ENCODE measurements around the gene FHIP1B. TPM values are rescaled to one million over a fixed set of nuclear protein-coding genes. Genes with fewer than 3 reads are reported as not detected.
"Not testable (repeated sequence)": the region's sequence is repeated elsewhere in the genome, so short reads cannot be mapped to it uniquely, and the experiment has no call there.

FHIP1B gene
- polyA plus RNA-seq (ENCODE audit: insufficient read length in 4 of 4): 10 to 100 TPM; 37.7 to 76.2 (median 56.7) TPM

- DNase-seq (ENCODE audit: low read depth in 4 of 4, low spot score in 2 of 4): peak; percentile 95 to 99 (median 98)
These were observed at the start of gene FHIP1B for GRCh38 chr11:6234387-6235107. TSS of gene FHIP1B (minus strand) at chr11:6234636. CDS start at chr11:6224516, 10,120 bp downstream.

DNA sequence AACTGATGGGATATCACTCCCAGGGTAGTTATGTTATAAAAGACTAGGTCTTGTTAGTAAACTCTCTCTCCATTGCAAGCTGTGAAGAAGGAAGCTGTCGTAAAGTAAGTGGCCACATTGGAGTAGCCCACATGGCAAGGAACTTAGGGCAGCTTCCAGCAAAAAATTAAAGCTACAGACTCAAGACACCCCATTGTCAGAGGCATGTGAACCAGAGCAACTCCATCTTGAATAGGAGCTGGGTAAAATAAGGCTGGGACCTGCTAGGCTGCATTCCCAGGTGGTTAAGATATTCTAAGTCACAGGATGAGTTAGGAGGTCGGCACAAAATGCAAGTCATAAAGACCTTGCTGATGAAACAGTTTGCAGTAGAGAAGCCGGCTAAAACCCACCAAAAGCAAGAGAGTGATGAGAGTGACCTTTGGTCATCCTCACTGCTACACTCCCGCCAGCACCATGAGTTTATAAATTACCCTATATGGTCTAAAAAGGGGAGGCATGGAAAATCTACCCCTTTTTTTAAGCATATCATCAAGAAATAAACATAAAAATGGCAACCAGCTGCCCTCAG, 49.1 kb upstream of the FHIP1B start:
- no peak for DNase-seq (ENCODE audit: low read depth in 4 of 4, low spot score in 2 of 4)

DNA sequence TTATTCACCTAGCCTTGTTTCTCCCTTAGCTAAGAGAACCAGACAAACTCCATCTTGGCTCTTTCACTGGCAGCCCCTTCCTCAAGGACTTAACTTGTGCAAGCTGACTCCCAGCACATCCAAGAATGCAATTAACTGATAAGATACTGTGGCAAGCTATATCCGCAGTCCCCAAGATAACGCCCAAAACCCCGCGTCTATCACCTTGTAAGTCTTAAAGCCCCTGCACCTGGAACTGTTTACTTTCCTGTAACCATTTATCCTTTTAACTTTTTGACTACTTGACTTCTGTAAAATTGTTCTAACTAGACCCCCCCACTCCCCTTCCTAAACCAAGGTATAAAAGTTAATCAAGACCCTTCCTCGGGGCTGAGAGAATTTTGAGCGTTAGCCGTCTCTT, 46.4 kb upstream of the FHIP1B start:
- not testable (repeated sequence) for DNase-seq (ENCODE audit: low read depth in 4 of 4, low spot score in 2 of 4)

GRCh38 chr11:6273188-6273587, 38.8 kb upstream of the FHIP1B start:
- no peak for DNase-seq (ENCODE audit: low read depth in 4 of 4, low spot score in 2 of 4)

- DNase-seq (ENCODE audit: low read depth in 4 of 4, low spot score in 2 of 4): no peak
These were observed 37.2 kb upstream of the FHIP1B start for GRCh38 chr11:6271598-6271997.

- DNase-seq (ENCODE audit: low read depth in 4 of 4, low spot score in 2 of 4): no peak
These were observed 36.3 kb upstream of the FHIP1B start for GRCh38 chr11:6270584-6271246.

- no peak for DNase-seq (ENCODE audit: low read depth in 4 of 4, low spot score in 2 of 4)
These were observed 35.6 kb upstream of the FHIP1B start for GRCh38 chr11:6269994-6270393.

- no peak for DNase-seq (ENCODE audit: low read depth in 4 of 4, low spot score in 2 of 4)
These were observed 34.4 kb upstream of the FHIP1B start for GRCh38 chr11:6268820-6269219.

DNA sequence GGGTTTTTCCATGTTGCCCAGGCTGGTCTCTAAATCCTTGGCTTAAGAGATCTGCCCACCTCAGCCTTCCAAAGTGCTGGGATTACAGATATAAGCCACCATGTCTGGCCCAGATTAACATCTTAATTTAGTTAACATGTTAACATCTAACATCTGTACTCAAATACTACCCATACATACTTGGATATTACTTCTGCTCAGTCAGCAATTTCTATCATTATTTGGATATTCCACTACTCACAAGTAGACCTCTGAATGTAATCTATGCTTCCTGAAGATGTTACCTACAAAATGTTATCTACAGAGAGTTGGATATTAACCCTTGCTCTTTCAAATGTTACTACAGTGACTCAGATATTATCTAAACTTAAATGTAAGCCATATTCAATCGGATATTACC, 29.2 kb upstream of the FHIP1B start:
- no peak for DNase-seq (ENCODE audit: low read depth in 4 of 4, low spot score in 2 of 4)

GRCh38 chr11:6260207-6260726, 25.8 kb upstream of the FHIP1B start:
- DNase-seq (ENCODE audit: low read depth in 4 of 4, low spot score in 2 of 4): no peak

- peak in 3 of 4 donors; percentile 6 to 27 (median 11) for DNase-seq (ENCODE audit: low read depth in 4 of 4, low spot score in 2 of 4)
These were observed 24.2 kb upstream of the FHIP1B start for GRCh38 chr11:6258571-6259081.

GRCh38 chr11:6258141-6258540, 23.7 kb upstream of the FHIP1B start:
- no peak for DNase-seq (ENCODE audit: low read depth in 4 of 4, low spot score in 2 of 4)

DNA sequence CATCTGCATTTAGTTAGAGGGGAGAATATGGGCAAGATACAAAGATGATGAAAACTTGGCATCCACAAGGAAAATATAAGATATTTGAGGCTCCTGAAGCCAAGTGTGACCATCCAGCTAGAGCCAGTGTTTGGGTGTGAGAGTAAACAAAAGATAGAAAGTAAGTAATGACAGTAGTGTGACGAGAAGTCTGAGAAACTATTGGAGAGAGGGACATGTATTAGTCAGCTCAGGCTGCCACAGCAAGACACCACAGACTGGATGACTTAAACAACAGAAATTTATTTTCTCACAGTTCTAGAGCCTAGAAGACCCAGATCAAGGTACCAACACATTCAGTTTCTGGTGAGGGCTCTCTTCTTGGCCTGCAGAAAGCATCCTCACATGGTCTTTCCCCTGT, 18.8 kb upstream of the FHIP1B start:
- DNase-seq (ENCODE audit: low read depth in 4 of 4, low spot score in 2 of 4): no peak

- no peak for DNase-seq (ENCODE audit: low read depth in 4 of 4, low spot score in 2 of 4)
These were observed 17.6 kb upstream of the FHIP1B start for GRCh38 chr11:6251990-6252473.

DNA sequence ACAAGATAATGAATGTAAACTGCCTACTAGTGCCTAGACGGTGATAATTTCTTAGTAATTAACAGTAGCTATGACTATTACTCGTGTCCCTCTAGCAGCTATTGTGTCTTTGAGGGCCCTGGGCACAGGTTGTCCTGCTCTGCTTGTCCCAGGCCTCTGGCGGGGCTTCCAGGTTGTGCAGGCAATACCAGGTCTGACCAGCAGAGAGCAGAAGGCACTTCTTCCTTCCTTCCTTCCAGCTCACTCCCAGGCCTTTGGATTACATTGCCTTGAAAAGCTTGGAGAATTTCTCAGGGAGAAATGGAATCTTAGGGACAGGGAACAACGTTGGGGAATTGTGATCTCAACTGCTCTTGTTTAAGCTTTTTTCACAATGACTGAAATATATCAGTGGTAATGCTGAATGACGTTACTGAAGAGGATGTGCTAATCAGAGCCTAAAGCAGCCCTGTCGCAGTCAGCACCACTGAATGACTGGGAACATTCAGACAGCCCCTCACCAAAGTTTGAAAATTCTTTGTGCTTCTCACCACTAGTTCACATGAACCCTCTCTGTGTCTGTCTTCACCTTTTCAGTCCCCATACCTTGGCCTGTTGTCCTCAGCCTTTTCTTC, 16.8 kb upstream of the FHIP1B start:
- DNase-seq (ENCODE audit: low read depth in 4 of 4, low spot score in 2 of 4): peak in 2 of 4 donors; percentile 42 to 68

GRCh38 chr11:6249770-6250555, 15.5 kb upstream of the FHIP1B start:
- no peak for DNase-seq (ENCODE audit: low read depth in 4 of 4, low spot score in 2 of 4)

DNA sequence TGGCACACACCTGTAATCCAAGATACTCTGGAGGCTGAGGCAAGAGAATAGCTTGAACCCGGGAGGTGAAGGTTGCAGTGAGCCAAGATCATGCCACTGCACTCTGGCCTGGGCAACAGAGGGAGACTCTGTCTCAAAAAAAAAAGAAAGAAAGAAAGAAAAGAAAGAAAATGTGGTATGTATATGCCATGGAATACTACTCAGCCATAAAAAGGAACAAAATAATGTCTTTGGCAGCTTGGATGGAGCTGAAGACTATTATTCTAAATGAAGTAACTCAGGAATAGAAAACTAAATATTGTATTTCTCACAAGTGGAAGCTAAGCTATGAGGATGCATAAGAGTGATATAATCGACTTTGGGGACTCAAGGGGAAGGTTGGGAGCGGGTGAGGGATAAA, 14.5 kb upstream of the FHIP1B start:
- DNase-seq (ENCODE audit: low read depth in 4 of 4, low spot score in 2 of 4): not testable (repeated sequence)

- DNase-seq (ENCODE audit: low read depth in 4 of 4, low spot score in 2 of 4): no peak
These were observed 13.8 kb upstream of the FHIP1B start for GRCh38 chr11:6248248-6248647.

GRCh38 chr11:6245536-6245935, 11.1 kb upstream of the FHIP1B start:
- DNase-seq (ENCODE audit: low read depth in 4 of 4, low spot score in 2 of 4): no peak

- no peak for DNase-seq (ENCODE audit: low read depth in 4 of 4, low spot score in 2 of 4)
These were observed 6.9 kb upstream of the FHIP1B start for GRCh38 chr11:6241316-6241715.
